DMS53 (cell line): Measurements from ENCODE around the gene ARL14.
"Not testable (repeated sequence)": the region's sequence is repeated elsewhere in the genome, so short reads cannot be mapped to it uniquely, and the experiment has no call there.

ENCODE experiments used
- DNase-seq: peaks from one replicate; lab custom pipeline; 2025; lab: John Stamatoyannopoulos, UW

The ARL14 gene

DNA sequence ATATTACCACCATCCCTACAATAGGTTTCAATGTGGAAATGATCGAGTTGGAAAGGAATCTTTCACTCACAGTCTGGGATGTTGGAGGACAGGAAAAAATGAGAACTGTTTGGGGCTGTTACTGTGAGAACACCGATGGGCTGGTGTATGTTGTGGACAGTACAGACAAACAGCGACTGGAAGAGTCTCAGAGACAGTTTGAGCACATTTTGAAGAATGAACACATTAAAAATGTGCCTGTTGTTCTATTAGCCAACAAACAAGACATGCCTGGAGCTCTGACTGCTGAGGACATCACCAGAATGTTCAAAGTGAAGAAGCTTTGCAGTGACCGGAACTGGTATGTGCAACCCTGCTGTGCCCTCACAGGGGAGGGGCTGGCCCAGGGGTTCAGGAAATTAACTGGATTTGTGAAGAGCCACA is 510 bp downstream of the ARL14 start:
- DNase-seq, result peak; percentile 2

GRCh38 chr3:160678292-160678842 is 1.4 kb downstream of the ARL14 start:
- peak; percentile 12 for DNase-seq

DNA sequence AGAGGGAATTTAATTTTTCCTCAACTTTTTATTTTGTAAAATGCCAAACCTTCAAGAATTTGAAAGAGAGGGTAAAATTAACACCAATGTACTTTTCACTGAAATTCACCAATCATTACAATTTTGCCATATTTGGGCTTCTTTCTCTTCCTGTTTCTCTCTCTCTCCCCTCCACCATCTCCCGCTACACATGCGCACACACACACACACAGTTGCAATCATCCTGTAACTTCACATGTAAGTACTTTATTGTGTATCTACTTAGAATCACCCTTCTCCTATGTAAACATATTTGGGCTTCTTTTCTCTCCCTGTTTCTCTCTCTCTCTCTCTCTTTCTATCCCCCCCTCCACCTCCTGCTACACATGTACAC is 7.4 kb downstream of the ARL14 start:
- no peak for DNase-seq

GRCh38 chr3:160685144-160685766 is 8.3 kb downstream of the ARL14 start:
- peak; percentile 10 for DNase-seq

DNA sequence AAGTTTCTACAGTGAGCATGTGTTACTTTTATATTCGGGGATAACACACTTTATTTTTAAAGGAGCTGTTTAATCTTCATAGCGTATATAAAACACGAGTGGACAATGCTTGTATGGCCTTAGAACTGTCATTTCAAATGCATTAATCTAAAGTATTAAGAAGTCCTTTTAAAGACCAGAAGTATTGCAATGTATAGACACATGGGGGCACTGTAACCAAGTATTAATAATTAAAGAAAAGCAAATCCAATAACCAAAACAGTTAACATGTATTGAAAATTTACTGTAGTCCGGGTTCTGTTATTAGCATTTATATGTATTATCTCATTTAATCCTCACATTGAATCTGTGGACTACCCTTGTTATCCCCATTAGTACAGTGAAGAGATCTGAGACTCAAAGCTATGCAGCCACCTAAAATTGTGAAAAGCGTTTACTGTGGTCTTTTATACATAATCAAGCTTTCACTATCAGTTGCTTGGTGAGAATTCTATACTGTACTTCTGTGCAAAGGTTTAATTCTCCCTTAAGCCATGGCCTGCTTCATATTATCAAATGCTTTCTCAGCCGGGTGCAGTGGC is 10.1 kb downstream of the ARL14 start:
- DNase-seq, result peak; percentile 47

- no peak for DNase-seq
These were observed 14.2 kb downstream of the ARL14 start for GRCh38 chr3:160691151-160691550.

DNA sequence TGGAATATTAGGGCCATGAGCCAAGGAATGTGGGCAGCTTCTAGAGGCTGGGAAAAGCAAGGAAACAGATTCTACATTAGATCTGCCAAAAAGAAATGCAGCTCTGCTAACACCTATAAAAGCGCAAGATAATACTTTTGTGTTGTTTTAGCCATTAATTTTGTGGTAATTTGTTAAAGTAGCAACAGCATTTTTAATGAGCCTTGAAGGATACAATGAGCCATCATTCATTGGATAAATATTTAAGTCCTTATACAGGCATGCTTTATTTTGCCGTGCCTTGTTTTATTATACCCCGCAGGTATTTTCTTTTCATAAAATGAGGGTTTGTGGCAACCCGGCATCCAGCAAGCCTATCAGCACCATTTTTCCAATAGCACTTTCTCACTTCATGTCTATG is 15.0 kb downstream of the ARL14 start:
- DNase-seq, result no peak

- no peak for DNase-seq
These were observed 16.2 kb downstream of the ARL14 start for GRCh38 chr3:160693191-160693590.

DNA sequence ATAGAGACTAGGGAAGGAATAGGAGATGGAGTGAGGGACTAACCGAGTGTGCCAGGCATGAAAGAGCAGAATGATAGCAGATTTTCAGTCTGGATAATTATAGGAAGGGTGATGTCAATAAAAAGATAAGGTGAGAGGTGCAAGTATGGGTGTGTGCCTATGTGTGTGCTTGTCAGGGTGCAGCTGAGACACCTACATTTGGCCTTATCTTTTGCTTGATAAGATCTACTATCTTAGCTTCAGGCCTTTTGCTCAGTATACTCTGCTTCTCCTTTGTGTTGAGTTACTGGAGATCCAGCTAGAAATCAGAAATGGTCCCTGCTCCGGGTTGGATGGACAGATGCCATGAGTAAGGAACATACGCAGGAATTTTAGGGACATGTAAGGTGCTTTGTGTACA is 17.4 kb downstream of the ARL14 start:
- no peak for DNase-seq

GRCh38 chr3:160695003-160695402 is 18.0 kb downstream of the ARL14 start:
- DNase-seq, result no peak

DNA sequence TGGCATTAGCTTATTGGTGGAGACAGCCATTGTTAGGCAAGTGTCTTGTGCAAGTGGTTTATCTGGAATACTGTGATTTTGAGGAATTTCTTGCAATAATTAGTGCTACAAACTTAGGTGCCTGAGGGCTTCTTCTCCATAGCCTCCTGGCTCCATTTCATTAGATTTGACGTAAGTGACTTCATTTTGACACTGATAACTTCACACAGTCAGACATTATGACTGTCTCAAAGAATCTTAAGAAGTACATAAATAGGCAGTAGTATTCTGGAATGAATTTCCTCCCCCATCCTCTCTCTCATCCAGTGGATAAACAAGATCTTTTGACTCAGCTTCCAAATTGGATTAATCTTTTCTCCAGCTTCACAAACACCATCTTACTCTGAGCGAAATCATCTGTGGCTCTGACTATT is 19.0 kb downstream of the ARL14 start:
- DNase-seq, result no peak

DNA sequence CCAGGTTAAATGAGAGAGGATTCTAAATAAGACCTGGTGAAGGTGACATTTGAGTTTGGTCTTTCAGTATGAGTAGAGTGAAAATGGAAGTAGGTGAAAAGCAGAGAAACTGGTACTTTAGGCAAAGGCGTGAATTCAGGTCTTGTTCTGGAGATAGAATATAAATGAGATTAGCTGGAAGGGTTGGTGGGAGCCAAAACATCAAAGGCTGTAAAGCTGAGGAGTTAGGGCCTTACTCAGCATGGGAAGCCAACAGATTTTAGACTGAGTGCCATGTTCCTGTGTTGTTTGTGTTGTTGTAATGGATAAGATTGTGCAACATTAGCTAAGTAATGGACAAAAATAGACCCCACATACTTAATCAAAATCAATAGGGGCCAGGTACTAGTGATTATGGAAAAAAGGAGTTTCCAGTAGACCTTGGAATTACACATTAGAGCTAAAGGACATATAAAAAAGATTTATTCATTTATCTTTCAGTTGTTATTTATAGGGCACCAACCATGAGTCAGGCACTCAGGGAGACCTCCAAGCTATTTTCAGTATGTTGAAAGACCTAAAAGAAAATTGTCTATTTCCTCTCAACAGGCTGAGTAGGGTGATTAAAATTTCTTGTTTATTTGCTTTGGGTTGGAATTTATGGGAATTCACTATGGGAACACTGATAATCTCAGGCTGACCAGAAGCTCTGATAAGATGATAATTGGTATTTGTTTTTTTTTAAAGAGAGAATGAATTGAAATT is 20.8 kb downstream of the ARL14 start:
- no peak for DNase-seq

DNA sequence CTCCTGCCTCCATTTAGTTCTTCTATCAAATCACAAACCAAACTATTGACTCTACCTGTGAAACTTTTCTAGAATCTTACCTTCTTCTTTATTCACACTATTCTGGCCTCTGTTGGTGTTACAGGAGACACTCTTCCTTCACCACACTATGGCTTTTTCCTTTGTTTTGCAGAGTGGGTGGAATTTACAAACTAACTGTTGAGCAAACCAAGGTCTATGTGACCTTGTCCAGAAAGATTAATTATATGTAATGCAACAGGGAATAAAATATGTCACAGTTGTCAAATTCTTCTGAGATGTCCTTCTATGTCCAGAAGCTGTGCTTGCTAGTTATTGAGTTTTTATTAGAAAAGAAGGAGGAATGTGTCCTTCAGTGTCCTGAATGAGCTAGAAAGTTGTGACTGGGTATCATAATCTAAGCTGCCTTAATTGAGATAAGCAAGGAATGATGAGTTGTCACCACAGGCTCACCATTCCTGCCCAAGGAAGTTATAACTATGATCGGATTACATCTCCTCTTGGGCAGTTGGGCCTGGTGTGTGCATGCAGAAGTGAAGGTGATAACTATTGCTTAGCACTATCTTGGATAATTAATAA is 21.7 kb downstream of the ARL14 start:
- DNase-seq, result no peak

GRCh38 chr3:160701490-160701889 is 24.5 kb downstream of the ARL14 start:
- no peak for DNase-seq

GRCh38 chr3:160702290-160702689 is 25.3 kb downstream of the ARL14 start:
- DNase-seq, result no peak

DNA sequence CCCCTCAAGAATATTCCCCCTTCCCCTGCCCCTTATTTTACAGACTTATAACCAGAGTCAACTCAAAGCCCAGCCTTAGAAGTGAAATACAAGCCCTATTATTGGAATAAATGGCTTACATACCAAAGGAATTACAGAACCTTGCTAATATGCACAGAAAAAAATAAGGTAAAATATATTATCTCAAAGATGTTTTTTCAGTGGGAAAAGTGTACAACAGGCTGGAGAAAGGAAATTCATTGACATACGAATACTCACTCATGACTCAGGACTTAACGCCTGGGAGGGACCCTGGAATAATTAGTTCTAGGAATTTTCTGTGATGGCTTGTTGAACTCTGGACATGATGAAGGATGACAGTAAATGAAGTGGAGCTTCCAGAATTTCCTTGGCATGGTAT is 27.0 kb downstream of the ARL14 start:
- no peak for DNase-seq

DNA sequence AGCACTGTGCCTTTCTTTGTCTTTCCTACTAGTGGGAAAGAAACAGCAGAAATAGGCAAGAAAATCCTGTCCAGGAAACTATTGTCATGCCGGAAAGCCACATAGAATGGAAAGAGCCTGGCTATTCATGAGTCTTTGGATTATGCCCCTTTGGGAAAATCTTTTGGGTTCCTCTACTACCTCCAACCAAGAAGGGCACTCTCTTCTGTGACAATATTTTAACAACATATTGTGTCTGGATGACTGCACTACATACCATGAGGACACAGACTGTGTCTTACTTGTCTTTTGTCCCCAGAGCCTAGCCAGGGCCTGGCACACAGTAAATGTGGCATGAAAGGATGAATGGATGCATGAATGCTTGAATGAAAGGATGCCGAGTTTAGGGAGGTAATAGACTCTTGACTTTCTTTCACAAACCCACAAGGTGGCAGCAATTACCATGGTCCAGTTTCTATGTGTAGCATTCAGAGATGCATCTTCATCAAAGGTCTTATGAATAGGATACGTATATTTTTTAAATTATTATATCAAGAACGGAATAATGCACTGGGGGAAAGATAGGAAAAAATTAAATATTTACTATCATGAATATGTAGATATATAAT is 30.3 kb downstream of the ARL14 start:
- DNase-seq, result peak; percentile 77

DNA sequence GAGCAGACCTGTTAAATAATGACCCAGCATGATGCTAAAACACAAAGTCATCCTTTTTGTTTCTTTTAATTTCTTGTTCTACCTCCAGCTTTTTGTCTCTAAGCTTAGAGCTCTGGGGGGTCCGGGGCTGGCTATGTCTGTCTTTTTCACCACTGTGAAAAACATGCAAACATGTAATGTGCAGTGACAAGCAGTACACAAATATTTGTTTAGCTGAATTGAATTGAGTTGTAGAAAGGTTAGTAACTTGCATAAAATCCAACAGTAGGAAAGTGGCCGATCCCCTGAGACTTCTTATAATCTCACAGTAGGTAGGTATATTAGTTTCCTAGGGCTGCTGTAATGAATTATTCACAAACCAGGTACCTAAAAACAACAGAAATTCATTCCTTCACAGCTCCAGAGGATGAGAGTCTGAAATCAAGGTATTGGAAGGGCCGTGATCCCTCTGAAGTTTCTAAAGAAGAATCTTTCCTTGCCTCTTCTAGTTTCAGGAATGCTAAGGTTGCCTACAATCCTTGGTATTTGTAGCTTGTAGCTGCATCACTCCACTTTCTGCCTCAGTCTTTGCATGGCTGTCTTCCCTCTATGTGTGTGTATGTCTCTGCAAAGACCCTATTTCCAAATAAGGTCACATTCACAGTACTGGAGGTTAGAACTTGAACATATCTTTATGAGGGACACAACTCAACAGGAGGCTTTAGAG is 32.7 kb downstream of the ARL14 start:
- DNase-seq, result peak; percentile 5

DNA sequence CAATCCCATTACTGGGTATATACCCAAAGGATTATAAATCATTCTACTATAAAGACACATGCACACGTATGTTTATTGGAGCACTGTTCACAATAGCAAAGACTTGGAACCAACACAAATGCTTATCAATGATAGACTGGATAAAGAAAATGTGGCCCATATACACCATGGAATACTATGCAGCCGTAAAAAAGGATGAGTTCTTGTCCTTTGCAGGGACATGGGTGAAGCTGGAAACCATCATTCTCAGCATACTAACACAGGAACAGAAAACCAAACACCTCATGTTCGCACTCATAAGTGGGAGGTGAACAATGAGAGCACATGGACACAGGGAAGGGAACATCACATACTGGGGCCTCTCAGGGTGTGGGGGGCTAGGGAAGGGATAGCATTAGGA is 36.2 kb downstream of the ARL14 start:
- not testable (repeated sequence) for DNase-seq

- DNase-seq, result no peak
These were observed 42.8 kb downstream of the ARL14 start for GRCh38 chr3:160719710-160720109.

- DNase-seq, result no peak
These were observed 43.3 kb downstream of the ARL14 start for GRCh38 chr3:160720123-160720746.
